Liver (tissue), 3 donors: ENCODE results near the gene RTN4.

Source experiments
- CTCF ChIP-seq: fragments of 150-350 bp; IDR thresholded peaks from 2 replicates; pipeline ENCODE4 v1.5.1; 2017; ENCODE audit warnings: improper control_type of control experiment, low read depth, low read length; ENCODE audit not compliant: missing input control
- EGR1 ChIP-seq, 2 donors: IDR thresholded peaks; 2 replicates each; pipeline ENCODE4 v1.6.1; 2016 to 2018; ENCODE audit warnings: antibody characterized with exemption in 2 of 2, low read depth in 2 of 2
- FOXA2 ChIP-seq: IDR thresholded peaks from 2 replicates; pipeline ENCODE4 v1.6.1; 2016; ENCODE audit warnings: antibody characterized with exemption
- GABPA ChIP-seq, 2 donors: IDR thresholded peaks in 1 of 2; conservative IDR thresholded peaks in 1 of 2; 2 replicates each; pipeline ENCODE4 v1.6.1; 2016; ENCODE audit warnings: antibody characterized with exemption in 2 of 2, mild to moderate bottlenecking in 1 of 2, moderate library complexity in 1 of 2
- HNF4A ChIP-seq, 2 donors: conservative IDR thresholded peaks; 2 replicates each; pipeline ENCODE4 v1.6.1; 2016; ENCODE audit warnings: antibody characterized with exemption in 2 of 2, mild to moderate bottlenecking in 2 of 2
- HNF4G ChIP-seq: IDR thresholded peaks from 2 replicates; pipeline ENCODE4 v1.6.1; 2016; ENCODE audit warnings: antibody characterized with exemption
- RAD21 ChIP-seq, 2 donors: IDR thresholded peaks; 2 replicates each; pipeline ENCODE4 v1.6.1; 2016; ENCODE audit warnings: antibody characterized with exemption in 2 of 2, mild to moderate bottlenecking in 2 of 2
- REST ChIP-seq: IDR thresholded peaks from 2 replicates; pipeline ENCODE4 v1.6.1; 2016; ENCODE audit warnings: antibody characterized with exemption, mild to moderate bottlenecking
- SP1 ChIP-seq: IDR thresholded peaks from 2 replicates; pipeline ENCODE4 v1.6.1; 2018; ENCODE audit warnings: antibody characterized with exemption, mild to moderate bottlenecking
- TAF1 ChIP-seq: conservative IDR thresholded peaks from 2 replicates; pipeline ENCODE4 v1.6.1; 2016; ENCODE audit warnings: antibody characterized with exemption, mild to moderate bottlenecking
- YY1 ChIP-seq: IDR thresholded peaks from 2 replicates; pipeline ENCODE4 v1.6.1; 2016; ENCODE audit warnings: antibody characterized with exemption, mild to moderate bottlenecking
- TF ChIP-seq, protein P1 (sequence below): IDR thresholded peaks from 2 replicates; pipeline ENCODE4 v1.6.1; 2016; ENCODE audit warnings: antibody characterized with exemption
- TF ChIP-seq, protein P2 (sequence below): IDR thresholded peaks from 2 replicates; pipeline ENCODE4 v1.6.1; 2016; ENCODE audit warnings: antibody characterized with exemption
- TF ChIP-seq, protein P3 (sequence below): IDR thresholded peaks from 2 replicates; pipeline ENCODE4 v1.6.1; 2016; ENCODE audit warnings: antibody characterized with exemption
- donor health status: healthy.
- donor health status: healthy.

- TF ChIP-seq CTCF (no peak), RAD21 (IDR thresholded peaks at IDR 0.05) (no peak), SP1 (no peak), TAF1 (no peak), REST (no peak), GABPA (IDR thresholded peaks at IDR 0.05 in 1 of 2, conservative IDR thresholded peaks at IDR 0.05 in 1 of 2) (no peak), HNF4A (conservative IDR thresholded peaks at IDR 0.05) (no peak), FOXA2 (no peak), HNF4G (no peak), EGR1 (IDR thresholded peaks at IDR 0.05; ENCODE audit: low read depth in 2 of 2) (no peak), YY1 (no peak)
- TF ChIP-seq, protein P1, sequence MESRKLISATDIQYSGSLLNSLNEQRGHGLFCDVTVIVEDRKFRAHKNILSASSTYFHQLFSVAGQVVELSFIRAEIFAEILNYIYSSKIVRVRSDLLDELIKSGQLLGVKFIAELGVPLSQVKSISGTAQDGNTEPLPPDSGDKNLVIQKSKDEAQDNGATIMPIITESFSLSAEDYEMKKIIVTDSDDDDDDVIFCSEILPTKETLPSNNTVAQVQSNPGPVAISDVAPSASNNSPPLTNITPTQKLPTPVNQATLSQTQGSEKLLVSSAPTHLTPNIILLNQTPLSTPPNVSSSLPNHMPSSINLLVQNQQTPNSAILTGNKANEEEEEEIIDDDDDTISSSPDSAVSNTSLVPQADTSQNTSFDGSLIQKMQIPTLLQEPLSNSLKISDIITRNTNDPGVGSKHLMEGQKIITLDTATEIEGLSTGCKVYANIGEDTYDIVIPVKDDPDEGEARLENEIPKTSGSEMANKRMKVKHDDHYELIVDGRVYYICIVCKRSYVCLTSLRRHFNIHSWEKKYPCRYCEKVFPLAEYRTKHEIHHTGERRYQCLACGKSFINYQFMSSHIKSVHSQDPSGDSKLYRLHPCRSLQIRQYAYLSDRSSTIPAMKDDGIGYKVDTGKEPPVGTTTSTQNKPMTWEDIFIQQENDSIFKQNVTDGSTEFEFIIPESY = no peak
- TF ChIP-seq, protein P2, sequence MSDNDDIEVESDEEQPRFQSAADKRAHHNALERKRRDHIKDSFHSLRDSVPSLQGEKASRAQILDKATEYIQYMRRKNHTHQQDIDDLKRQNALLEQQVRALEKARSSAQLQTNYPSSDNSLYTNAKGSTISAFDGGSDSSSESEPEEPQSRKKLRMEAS = no peak
- TF ChIP-seq, protein P3, sequence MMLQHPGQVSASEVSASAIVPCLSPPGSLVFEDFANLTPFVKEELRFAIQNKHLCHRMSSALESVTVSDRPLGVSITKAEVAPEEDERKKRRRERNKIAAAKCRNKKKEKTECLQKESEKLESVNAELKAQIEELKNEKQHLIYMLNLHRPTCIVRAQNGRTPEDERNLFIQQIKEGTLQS = no peak
These were observed 37.2 kb upstream of the RTN4 start for GRCh38 chr2:55087501-55087900.
